Ishikawa (cell line): ENCODE data around the gene P2RY1.

Source experiments
- CREB1 ChIP-seq: IDR thresholded peaks from 2 replicates; pipeline ENCODE4 v1.6.1; 2012; ENCODE audit warnings: low read depth
- EGR1 ChIP-seq: IDR thresholded peaks from 2 replicates; pipeline ENCODE4 v1.6.1; 2012
- EP300 ChIP-seq: IDR thresholded peaks from 2 replicates; pipeline ENCODE4 v1.6.1; 2012; ENCODE audit warnings: borderline replicate concordance
- NFIC ChIP-seq: IDR thresholded peaks from 2 replicates; pipeline ENCODE4 v1.6.1; 2012
- RAD21 ChIP-seq: IDR thresholded peaks from 2 replicates; pipeline ENCODE4 v1.6.1; 2012; ENCODE audit warnings: low read depth
- TAF1 ChIP-seq: IDR thresholded peaks from 2 replicates; pipeline ENCODE4 v1.6.1; 2012; ENCODE audit warnings: low read depth, mild to moderate bottlenecking
- TEAD4 ChIP-seq: IDR thresholded peaks from 2 replicates; pipeline ENCODE4 v1.6.1; 2012
- YY1 ChIP-seq: IDR thresholded peaks from 2 replicates; pipeline ENCODE4 v1.6.1; 2012; ENCODE audit warnings: low read depth

DNA sequence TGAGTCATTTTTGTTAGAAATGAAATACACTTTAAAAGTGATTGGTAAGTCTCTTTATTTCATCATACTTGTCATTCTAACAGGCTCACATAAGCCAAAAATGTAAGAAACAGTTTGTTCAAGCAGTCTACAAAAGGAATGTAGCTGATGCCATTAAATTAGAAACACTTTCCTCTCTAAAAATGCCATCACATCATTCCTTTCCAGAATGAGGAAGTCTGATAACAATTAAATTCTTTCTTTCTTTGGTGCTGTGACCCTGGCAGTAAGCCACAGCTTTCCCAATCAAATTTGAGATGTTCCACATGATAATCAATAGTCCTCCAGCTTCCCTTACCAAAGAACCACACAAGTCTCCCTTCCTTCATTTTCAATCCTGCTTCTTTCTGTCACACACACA, 9.4 kb upstream of the P2RY1 start:
- TF ChIP-seq EP300 (no peak), NFIC (no peak), TEAD4 (no peak), RAD21 (no peak), CREB1 (no peak), TAF1 (no peak), EGR1 (no peak), YY1 (no peak)
